Brain pericyte (primary cell): ENCODE results near the gene MARS1.
"Not testable (repeated sequence)": the region's sequence is repeated elsewhere in the genome, so short reads cannot be mapped to it uniquely, and the experiment has no call there.

ENCODE experiments used
- DNase-seq: peaks from one replicate; pipeline ENCODE4 v3.0.0-alpha.2; 2012; ENCODE audit warnings: low read depth, low spot score

MARS1 gene

DNA sequence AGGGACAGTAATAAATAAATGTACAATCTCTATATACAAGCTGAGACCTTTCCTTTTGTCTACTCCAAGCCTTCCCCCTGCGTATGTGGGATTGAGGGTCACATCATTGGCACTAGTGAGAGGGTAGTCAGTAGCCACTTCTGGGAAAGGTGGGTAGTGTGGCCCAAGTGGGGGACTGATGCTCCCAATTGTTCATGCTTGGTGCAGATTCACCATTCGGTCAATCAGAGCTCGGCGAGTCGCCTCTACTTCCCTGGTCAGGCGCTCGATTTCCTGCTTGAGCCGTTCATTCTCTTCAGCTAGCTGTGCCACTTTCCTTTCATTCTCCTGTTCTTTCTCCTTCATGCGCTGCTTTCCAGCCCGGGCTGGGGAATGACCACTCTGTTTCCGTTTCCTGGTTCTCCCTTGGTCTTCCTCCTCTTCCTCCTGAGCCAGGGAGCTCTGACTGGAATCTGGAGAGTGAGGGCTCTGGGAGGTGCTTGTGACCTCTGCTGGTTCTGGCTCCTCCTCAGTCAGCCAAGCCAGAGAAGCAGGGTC is 28.8 kb downstream of the MARS1 start:
- DNase-seq: no peak

DNA sequence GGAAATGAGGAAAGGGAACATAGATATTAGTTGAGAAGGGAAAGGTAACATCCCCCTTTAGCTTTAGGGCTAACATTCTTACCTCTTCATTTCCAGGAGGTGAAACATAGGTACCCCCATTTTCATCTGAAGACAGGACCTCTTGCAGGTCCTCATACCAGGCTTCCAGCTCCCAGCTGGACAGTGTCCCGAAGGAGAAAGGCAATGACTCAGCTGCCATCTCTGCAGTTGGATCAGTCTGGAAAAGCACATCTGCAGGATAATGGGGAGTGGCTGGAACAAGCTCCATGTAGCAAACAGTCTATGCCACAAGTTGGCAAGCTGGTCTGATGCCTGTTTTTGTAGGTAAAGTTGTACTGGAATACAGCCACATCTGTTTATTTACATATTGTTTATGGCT is 29.3 kb downstream of the MARS1 start:
- no peak for DNase-seq

DNA sequence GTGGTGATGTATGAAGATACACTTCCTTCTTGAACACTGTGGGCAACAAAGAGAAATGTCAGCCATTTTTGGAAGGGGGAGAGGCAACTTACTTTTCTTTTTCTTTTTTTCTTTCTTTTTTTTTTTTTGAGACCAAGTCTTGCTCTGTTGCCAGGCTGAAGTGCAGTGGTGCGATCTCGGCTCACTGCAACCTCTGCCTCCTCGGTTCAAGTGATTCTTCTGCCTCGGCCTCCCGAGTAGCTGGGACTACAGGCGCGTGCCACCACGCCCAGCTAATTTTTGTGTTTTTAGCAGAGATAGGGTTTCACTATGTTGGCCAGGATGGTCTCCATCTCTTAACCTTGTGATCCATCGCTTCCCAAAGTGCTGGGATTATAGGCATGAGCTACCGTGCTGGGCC is 29.9 kb downstream of the MARS1 start:
- not testable (repeated sequence) for DNase-seq

- DNase-seq: no peak
Observed at GRCh38 chr12:57518176-57518919, 30.5 kb downstream of the MARS1 start.

DNA sequence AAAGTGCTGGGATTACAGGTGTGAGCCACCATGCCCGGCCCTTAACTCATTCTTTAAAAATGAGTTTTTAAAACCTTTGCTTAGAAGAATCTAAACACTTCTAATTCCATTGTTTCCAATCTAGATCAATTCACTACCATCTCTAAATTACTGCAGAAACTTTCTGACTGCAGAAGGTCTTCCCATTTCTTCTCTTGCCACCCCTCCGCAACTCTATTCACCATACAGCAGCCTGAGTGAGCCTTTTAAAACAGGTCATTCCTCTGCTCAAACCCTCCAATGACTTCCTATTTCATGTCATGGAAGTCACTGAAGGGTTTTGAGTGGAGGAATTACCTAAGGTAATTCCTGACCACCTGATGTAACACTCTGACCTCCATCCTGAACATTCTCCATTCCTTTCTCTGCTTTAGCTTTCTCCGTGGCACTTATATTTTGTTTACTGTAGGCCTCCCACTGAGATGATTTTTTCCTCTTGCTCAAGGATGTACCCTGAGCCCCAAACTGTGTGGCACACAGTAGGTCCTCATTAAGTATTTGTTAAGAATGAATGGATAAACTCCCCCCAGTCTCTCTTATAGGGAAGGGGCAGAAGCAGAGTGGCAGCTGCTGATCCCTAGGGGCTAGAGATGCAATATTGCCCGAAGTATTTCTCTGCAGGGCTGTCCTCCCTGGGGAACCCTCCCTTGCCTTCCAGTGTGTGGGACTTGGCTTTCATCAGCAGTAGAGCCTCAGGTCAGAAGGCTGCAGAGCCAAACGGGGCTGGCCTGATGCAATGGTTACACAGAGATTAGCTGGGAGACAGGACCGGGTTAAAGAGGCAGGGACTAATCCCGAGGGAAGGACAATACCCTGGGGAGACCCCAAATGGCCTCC is 31.3 kb downstream of the MARS1 start:
- DNase-seq: no peak

- no peak for DNase-seq
Observed at GRCh38 chr12:57519796-57520052, 31.9 kb downstream of the MARS1 start.

DNA sequence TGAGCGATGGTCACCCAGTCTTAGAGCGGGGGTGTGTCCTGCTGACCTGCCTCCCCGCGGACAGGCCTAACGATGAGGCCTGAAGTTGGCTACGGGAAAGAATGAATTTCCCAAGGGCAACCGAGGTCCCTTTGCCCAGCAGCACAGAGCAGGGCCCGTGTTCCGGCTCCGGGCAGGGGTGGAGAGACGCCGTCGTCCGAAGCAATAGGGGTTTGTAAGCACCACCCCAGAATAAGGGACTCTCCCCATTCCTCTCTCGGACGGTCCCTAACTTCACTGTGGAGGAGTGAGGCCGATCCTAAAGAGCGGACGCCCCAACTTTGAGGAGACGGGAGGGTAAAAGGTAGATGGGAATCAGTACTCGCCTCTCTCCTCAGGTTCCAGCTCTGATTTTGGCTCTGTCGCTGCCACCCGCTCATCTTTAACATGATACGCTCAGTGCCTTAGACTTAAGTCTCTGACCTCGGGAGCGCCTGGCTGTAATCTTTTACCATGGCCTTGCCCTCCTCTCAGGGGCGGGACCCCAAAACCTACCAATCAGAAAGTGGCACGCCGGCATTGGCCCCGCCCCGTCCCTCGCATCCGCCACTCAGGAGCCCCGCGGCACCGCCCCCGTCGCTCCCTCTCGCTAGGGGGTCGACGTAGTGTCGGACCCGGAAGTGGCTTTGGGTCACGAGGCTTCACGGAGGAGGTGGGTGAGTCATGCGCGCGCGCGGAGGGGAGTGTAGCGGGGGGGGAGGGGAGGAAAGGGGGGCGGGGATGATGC is 32.4 kb downstream of the MARS1 start, which contains the start of gene DDIT3:
Gene DDIT3, minus strand, starts transcription at position 462 of the 766 bp plus-strand sequence. CDS start 3,108 bp downstream, outside the sequence.
- peak; percentile 96 for DNase-seq

DNA sequence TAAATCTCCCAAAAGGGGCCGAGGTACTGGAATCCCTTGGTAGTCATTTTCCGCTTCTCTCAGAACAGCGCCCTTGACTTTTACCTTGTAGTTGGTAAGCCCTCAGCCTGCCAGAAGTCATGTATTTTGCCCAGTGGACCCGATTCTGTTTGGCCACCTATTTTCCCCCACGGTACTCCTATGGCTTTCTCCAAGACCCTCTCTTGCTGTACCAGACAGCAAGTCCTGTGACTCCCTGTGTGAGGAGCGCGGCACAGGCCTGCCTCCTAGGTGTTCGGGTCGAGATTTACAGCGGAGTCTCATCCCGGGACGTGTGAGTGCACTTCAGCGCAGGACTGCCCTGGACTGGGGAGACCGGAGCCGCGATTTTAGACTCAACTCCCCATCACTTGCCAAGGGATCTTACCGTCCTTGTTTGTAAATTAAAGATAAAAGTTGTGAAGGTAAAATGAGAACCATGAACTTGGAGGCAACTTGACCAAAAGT is 33.7 kb downstream of the MARS1 start:
- DNase-seq: no peak

DNA sequence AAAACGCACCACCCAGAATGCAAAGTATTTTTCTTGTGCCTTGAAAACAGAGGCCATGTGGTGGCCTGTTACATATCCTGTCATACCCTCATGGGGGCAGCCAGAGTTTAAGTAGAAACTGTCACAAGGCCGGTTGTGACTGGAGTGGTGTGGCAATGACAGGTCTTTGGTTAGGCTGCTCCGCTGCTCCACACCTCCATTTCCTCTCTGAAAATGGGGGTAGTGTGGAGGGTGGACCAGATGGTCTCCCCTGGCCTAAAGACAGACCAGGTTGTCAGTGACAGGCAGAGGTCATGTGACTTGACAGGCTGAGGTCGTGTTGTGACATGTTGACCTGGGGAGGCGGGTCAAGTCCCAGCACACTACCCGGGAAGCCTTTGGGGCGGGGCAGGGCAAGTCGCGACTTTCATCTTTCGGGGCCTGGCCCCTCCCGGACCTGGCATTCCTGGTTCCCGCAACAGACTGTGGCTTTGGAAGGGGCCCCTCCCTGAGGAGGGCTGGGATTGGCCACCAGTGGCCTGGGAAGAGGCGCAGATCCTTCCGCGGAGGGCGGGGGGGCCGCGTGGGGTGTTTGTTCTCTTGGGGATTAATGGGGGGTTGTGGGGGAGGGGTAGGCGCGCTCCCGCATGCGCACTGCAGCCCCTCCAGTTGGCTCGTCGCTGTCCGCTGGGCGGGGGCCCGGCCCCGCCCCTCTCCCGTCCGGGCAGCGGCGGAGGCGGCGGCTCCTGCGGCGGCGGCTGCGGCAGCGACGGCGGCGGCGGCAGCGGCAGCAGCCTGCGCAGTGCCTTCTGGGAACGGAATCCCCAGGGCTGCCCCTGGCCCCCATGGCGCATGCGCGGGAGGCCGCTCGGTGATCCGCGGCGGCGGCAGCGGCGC is 34.4 kb downstream of the MARS1 start, which contains the start of gene MBD6:
Gene MBD6, plus strand, starts transcription at position 814 of the 876 bp plus-strand sequence. CDS start 1,480 bp downstream, outside the sequence.
- peak; percentile 50 for DNase-seq

- DNase-seq: no peak
Observed at GRCh38 chr12:57522887-57523705, 35.2 kb downstream of the MARS1 start.

DNA sequence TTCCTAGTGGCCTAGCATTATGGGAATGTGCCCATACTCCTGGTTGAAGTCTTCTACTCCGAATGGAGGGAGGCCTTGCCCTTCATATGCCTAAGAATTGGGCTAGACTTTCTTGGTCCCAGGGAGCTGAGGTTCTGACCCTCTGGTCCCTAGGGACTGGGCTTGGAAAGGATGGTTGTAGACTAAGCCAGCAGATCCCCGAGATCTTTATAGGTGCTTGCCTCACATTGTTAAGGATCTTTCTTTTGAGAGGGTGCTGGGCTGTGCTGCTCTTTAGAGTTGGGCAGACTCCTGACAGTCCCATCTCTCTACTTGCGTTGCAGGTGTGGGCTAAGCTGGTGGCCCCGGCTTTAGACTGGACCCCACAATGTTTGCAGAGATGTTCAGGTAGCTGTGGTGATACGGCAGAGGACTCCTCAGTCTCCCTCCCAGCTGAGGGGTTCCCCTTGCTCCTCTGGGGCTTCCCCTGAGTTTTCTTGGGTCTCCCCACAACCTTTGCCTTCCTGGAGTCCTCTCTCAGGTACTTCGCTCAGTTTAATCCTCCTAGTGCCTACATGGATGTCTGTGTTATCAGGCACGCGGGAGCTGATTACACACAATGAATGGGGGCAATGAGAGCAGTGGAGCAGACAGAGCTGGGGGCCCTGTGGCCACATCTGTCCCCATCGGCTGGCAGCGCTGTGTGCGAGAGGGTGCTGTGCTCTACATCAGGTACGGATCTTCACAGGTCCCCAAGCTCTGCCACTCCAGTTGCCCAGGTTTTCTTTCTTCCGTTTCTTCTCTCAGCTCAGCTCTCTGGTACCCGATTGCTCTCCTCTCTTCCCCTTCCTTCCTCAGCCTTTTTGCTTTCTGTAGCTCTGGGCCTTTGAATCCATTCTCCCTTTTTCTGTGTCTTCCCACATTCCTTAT is 36.1 kb downstream of the MARS1 start:
- DNase-seq: no peak

- no peak for DNase-seq
Observed at GRCh38 chr12:57524814-57525614, 37.1 kb downstream of the MARS1 start.

- no peak for DNase-seq
Observed at GRCh38 chr12:57525615-57526383, 37.9 kb downstream of the MARS1 start.

DNA sequence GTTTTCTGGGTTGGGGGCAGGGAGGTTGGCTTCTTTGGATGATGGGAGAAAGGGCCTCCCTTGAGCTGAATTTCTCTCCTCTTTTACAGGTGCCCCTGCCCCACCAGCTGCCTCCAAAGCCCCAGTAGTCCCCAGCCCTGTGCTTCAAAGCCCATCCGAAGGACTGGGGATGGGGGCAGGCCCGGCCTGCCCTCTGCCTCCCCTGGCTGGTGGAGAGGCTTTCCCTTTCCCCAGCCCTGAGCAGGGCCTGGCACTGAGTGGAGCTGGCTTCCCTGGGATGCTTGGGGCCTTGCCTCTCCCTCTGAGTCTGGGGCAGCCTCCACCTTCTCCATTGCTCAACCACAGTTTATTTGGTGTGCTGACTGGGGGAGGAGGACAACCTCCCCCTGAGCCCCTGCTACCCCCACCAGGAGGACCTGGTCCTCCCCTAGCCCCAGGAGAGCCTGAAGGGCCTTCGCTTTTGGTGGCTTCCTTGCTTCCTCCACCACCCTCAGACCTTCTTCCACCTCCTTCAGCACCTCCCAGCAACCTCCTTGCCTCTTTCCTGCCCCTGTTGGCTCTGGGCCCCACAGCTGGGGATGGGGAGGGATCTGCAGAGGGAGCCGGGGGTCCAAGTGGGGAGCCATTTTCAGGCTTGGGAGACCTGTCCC is 38.7 kb downstream of the MARS1 start:
- no peak for DNase-seq

- DNase-seq: no peak
Observed at GRCh38 chr12:57527184-57527583, 39.3 kb downstream of the MARS1 start.

DNA sequence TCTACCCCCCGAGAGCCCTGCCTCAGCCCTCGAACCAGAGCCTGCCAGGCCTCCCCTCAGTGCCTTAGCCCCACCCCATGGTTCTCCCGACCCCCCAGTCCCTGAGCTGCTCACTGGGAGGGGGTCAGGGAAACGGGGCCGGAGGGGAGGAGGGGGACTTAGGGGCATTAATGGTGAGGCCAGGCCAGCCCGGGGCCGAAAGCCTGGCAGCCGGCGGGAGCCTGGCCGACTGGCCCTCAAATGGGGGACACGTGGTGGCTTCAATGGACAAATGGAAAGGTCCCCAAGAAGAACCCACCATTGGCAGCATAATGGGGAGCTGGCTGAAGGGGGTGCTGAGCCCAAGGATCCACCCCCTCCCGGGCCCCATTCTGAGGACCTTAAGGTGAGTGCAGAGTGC is 40.3 kb downstream of the MARS1 start:
- DNase-seq: no peak
